ENCODE measurements around the gene TPK1. TPM values are rescaled to one million over a fixed set of nuclear protein-coding genes. Genes with fewer than 3 reads are reported as not detected.

The TPK1 gene
- total RNA-seq, 1 experiment from 2014 or later = 3.1 TPM

GRCh38 chr7:144862612-144863319 lies 26.9 kb upstream of the TPK1 start:
- no peaks in the 10 kb centered on the region; the same call in 1 of the 2 replicates for H3K27me3 Mint-ChIP-seq (ENCODE audit: low read depth)
- H3K4me1 Mint-ChIP-seq = peaks cover 6 to 7% of the 10 kb centered on the region in 2 experiments
- Histone ChIP-seq H2BK15ac (ENCODE audit: low read depth, low read length) (no peak overlapping the region), H2BK12ac (ENCODE audit: insufficient read length, low read depth, low read length) (no peak overlapping the region), H4K20me1 (ENCODE audit: control insufficient read depth, insufficient read depth, insufficient read length) (no peaks in the 10 kb centered on the region), H2AFZ (ENCODE audit: low read length) (no peak overlapping the region), H3K79me1 (ENCODE audit: insufficient read depth, low read depth, low read length, poor library complexity, severe bottlenecking) (no peaks in the 10 kb centered on the region), H3K27me3 (ENCODE audit: insufficient read depth, low read length) (no peaks in the 10 kb centered on the region), H2AK5ac (ENCODE audit: insufficient read length, low read length) (no peak overlapping the region), H3K23me2 (ENCODE audit: insufficient read length, low read depth, low read length, poor library complexity, severe bottlenecking) (no peaks in the 10 kb centered on the region), H3K56ac (ENCODE audit: insufficient read length, low read depth, low read length) (no peak overlapping the region), H3K4me1 (ENCODE audit: insufficient read depth, low read length) (no peaks in the 10 kb centered on the region; the same call in 1 of the 2 replicates), H3K23ac (ENCODE audit: insufficient read length, low read depth, low read length) (no peak overlapping the region), H4K8ac (replicated peaks; ENCODE audit: insufficient read length, low read depth, low read length) (no peak overlapping the region), H3K4ac (ENCODE audit: low read depth, low read length) (no peak overlapping the region), H3K9ac (ENCODE audit: extremely low read depth, insufficient read length, low read length) (no peak overlapping the region), H4K5ac (ENCODE audit: insufficient read length, low read depth, low read length) (no peak overlapping the region), H3T11ph (ENCODE audit: low read length) (no peak overlapping the region), H2BK120ac (ENCODE audit: low read depth, low read length, poor library complexity, severe bottlenecking) (no peak overlapping the region), H3K14ac (ENCODE audit: insufficient read depth, low read length) (no peak overlapping the region), H3K9me3 (ENCODE audit: control insufficient read depth, low read depth, low read length) (no peaks in the 10 kb centered on the region), H2BK5ac (ENCODE audit: insufficient read length, low read length) (no peak overlapping the region), H3K4me2 (ENCODE audit: insufficient read depth, insufficient read length, low read length) (no peak overlapping the region), H3K18ac (ENCODE audit: insufficient read length, low read depth, low read length) (no peak overlapping the region), H3K27ac (ENCODE audit: insufficient read length, low read depth, low read length) (no peak overlapping the region), H4K91ac (ENCODE audit: insufficient read length, low read depth, low read length) (no peak overlapping the region), H3K79me2 (ENCODE audit: insufficient read depth, low read length) (no peaks in the 10 kb centered on the region), H2BK20ac (ENCODE audit: low read depth, low read length, poor library complexity, severe bottlenecking) (no peak overlapping the region)
- no peak for DNase-seq
- TF ChIP-seq CTCF (conservative IDR thresholded peaks at IDR 0.05) = no peak
- H3K36me3 Mint-ChIP-seq (ENCODE audit: insufficient read depth in 1 of 3, low read depth in 3 of 3) = no peaks in the 10 kb centered on the region
- no peak overlapping the region for H3K27ac Mint-ChIP-seq
- no peak overlapping the region for H3K4me3 Mint-ChIP-seq
- no peaks in the 10 kb centered on the region for H3K9me3 Mint-ChIP-seq
- no CpG with 5 or more reads among the region's 2 CpGs for WGBS (ENCODE audit: extremely low coverage, insufficient read length, low lambda C conversion rate)

Measured in H9 (cell line).